ENCODE data around the gene MARVELD1. TPM values are rescaled to one million over a fixed set of nuclear protein-coding genes. Genes with fewer than 3 reads are reported as not detected.

MARVELD1 gene
- total RNA-seq, 1 donor from 2014 or later, result 52.3 TPM

DNA sequence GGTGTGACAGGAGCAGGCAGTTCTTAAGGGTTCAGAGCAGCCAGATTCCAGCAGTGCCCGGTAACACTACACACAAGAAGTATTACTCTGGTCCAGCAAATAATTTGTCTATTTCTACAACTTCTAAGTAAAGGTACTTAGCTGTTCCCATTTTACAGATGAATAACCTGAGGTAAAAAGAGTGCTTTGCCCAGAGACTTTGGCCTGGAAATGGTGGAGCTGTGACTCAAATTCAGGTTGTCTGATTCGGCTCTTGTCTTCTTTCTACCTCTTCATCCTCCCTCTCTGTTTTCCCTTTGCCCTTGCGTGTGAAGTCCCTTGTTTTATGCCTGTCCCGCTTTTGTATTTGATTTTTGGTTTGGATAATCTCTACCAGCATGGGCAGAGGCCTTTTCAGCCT lies 41.2 kb downstream of the MARVELD1 start:
- H3K9me3 Mint-ChIP-seq, result no peaks in the 10 kb centered on the region
- TF ChIP-seq, protein P1, sequence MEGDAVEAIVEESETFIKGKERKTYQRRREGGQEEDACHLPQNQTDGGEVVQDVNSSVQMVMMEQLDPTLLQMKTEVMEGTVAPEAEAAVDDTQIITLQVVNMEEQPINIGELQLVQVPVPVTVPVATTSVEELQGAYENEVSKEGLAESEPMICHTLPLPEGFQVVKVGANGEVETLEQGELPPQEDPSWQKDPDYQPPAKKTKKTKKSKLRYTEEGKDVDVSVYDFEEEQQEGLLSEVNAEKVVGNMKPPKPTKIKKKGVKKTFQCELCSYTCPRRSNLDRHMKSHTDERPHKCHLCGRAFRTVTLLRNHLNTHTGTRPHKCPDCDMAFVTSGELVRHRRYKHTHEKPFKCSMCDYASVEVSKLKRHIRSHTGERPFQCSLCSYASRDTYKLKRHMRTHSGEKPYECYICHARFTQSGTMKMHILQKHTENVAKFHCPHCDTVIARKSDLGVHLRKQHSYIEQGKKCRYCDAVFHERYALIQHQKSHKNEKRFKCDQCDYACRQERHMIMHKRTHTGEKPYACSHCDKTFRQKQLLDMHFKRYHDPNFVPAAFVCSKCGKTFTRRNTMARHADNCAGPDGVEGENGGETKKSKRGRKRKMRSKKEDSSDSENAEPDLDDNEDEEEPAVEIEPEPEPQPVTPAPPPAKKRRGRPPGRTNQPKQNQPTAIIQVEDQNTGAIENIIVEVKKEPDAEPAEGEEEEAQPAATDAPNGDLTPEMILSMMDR (conservative IDR thresholded peaks at IDR 0.05), result no peak
- no peak for DNase-seq (ENCODE audit: low read depth, low spot score)
- no peaks in the 10 kb centered on the region for H3K4me1 Mint-ChIP-seq
- H3K4me3 Mint-ChIP-seq, result no peak overlapping the region
- H3K27ac Mint-ChIP-seq (ENCODE audit: unreplicated experiment), result no peak overlapping the region
- H3K36me3 Mint-ChIP-seq (ENCODE audit: low read depth), result no peaks in the 10 kb centered on the region
- H3K27me3 Mint-ChIP-seq (ENCODE audit: low read depth), result no peaks in the 10 kb centered on the region

DNA sequence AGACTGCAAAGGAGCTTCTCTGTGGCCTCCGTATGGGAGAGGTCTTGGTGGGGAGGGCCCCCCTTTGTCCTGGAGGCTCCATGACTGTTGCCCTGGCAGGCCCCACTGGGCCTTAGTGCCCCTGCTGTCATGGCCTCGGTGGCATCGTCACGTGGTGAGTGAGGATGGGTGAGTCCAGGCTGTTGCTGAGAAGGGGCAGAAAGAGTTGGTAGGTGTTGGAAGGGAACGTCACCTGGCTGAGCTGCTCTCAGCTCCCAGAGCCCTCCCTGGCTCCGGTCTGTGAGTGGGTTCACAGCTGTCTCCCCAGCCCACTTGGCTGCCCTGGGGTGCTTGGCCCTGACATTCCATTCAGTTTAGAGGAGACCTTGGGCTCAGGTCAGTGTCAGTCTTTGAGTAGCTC lies 42.2 kb downstream of the MARVELD1 start:
- Mint-ChIP-seq H3K4me1 (no peaks in the 10 kb centered on the region), H3K4me3 (no peak overlapping the region), H3K9me3 (no peaks in the 10 kb centered on the region), H3K27me3 (ENCODE audit: low read depth) (no peaks in the 10 kb centered on the region), H3K27ac (ENCODE audit: unreplicated experiment) (no peak overlapping the region), H3K36me3 (ENCODE audit: low read depth) (no peaks in the 10 kb centered on the region)
- TF ChIP-seq, protein P1 (conservative IDR thresholded peaks at IDR 0.05), result no peak
- no peak for DNase-seq (ENCODE audit: low read depth, low spot score)

DNA sequence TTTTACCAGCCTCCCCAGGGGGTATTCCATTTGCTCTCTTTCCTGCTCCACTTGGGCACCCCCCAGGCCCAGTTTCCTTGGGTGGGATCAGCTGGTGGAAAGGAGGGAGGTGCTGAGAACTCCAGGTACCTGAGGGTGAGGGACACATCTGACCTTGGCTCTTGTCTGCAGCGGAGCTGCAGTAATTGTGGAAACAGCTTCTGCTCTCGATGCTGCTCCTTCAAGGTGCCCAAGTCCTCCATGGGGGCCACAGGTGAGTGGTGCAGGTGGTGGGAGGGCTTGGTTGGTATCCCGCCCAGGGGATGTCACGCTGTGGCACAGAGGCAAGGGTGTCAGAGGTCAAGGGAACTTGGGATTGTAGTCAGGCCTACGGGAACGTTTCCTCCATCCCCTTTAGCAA lies 43.9 kb downstream of the MARVELD1 start:
- H3K36me3 Mint-ChIP-seq (ENCODE audit: low read depth), result no peaks in the 10 kb centered on the region

DNA sequence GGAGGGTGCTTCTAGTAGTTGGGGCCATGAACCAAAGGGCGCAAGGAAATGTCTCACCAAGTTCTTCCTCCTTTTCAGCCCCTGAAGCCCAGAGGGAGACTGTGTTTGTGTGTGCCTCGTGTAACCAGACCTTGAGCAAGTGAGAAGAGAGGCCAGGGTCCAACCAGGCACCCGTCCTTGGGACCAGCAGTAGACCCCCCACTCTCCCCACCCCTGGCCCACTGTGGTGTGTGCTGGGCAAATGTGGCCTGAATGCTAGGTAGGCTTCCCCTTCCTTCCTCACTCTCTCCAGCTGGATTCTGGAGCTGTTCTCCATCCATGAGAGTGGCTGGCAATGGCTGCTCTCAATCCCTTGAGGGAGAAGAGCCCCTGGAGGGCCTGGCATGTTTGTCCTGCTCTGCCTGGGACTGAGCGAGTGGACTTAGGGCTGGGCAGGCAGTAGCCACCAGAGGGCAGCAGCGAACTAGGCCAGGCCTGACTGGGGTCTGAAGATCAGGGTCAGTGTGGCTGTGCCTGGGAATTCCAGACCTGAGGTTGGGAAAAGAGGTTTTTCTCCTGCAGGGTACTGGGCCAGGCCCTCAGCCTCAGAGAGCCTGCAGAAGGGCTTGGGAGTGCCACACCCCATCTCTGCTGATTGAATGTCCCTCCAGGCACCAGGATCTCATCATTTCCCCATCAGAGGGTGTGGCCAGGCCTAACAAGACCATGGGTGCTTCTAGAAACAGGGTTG lies 45.8 kb downstream of the MARVELD1 start:
- TF ChIP-seq, protein P1 (conservative IDR thresholded peaks at IDR 0.05), result peak; percentile 81

More for the DNA sequence above, 43.9 kb downstream of the MARVELD1 start:
- TF ChIP-seq, protein P1 (conservative IDR thresholded peaks at IDR 0.05), result no peak
- no peak overlapping the region for H3K4me3 Mint-ChIP-seq
- no peaks in the 10 kb centered on the region for H3K9me3 Mint-ChIP-seq
- peaks cover 5% of the 10 kb centered on the region for H3K4me1 Mint-ChIP-seq
- DNase-seq (ENCODE audit: low read depth, low spot score), result no peak
- no peaks in the 10 kb centered on the region for H3K27me3 Mint-ChIP-seq (ENCODE audit: low read depth)
- H3K27ac Mint-ChIP-seq (ENCODE audit: unreplicated experiment), result no peak overlapping the region

DNA sequence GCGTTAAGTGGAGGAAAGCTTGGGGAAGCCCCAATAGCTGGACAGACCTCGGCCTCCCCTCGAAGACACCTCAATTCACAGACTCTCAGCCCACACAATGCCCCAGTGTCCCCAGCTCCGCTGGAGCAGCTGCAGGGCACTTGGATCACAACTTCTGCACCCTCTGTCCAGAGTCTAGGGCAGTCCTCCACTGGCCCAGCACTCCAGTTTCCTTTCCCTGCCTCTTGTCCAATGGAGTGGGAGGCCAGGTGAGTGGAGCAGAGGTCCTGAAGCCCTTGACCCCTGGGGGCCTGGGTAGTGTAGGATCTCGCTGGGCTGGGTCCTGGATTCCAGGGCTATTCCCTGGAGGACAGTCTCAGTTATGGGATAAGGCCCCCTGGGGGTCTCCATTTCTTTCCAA lies 46.4 kb downstream of the MARVELD1 start:
- TF ChIP-seq, protein P1 (conservative IDR thresholded peaks at IDR 0.05), result no peak
- peaks cover 5% of the 10 kb centered on the region for H3K4me1 Mint-ChIP-seq
- no peak for DNase-seq (ENCODE audit: low read depth, low spot score)
- H3K4me3 Mint-ChIP-seq, result no peak overlapping the region
- no peaks in the 10 kb centered on the region for H3K9me3 Mint-ChIP-seq
- peaks cover 4% of the 10 kb centered on the region for H3K36me3 Mint-ChIP-seq (ENCODE audit: low read depth)
- H3K27ac Mint-ChIP-seq (ENCODE audit: unreplicated experiment), result no peak overlapping the region
- H3K27me3 Mint-ChIP-seq (ENCODE audit: low read depth), result no peaks in the 10 kb centered on the region

More for the DNA sequence above, 45.8 kb downstream of the MARVELD1 start:
- no peak overlapping the region for H3K27ac Mint-ChIP-seq (ENCODE audit: unreplicated experiment)
- no peaks in the 10 kb centered on the region for H3K27me3 Mint-ChIP-seq (ENCODE audit: low read depth)
- no peak overlapping the region for H3K4me3 Mint-ChIP-seq
- no peaks in the 10 kb centered on the region for H3K9me3 Mint-ChIP-seq
- peak; percentile 82 for DNase-seq (ENCODE audit: low read depth, low spot score)
- H3K4me1 Mint-ChIP-seq, result peaks cover 5% of the 10 kb centered on the region
- peaks cover 2% of the 10 kb centered on the region for H3K36me3 Mint-ChIP-seq (ENCODE audit: low read depth)

Measured in neural crest cell (in vitro differentiated cells).